ENCODE results near the gene TDRD9. TPM values are rescaled to one million over a fixed set of nuclear protein-coding genes. Genes with fewer than 3 reads are reported as not detected.

Gene TDRD9
- total RNA-seq, 1 donor = 2.5 TPM

- no peaks in the 10 kb centered on the region for H3K9me3 ChIP-seq (ENCODE audit: low read depth, low read length)
- no peaks in the 10 kb centered on the region for H3K4me1 ChIP-seq (ENCODE audit: insufficient read depth, low read length)
- no peaks in the 10 kb centered on the region for H3K27me3 ChIP-seq (ENCODE audit: insufficient read depth, low read length)
- H3K4me3 ChIP-seq (ENCODE audit: low read length) = no peak overlapping the region
These were observed 111.0 kb downstream of the TDRD9 start for GRCh38 chr14:104039214-104039613.

GRCh38 chr14:104040539-104040938 lies 112.3 kb downstream of the TDRD9 start:
- no peaks in the 10 kb centered on the region for H3K27me3 ChIP-seq (ENCODE audit: insufficient read depth, low read length)
- no peaks in the 10 kb centered on the region for H3K4me1 ChIP-seq (ENCODE audit: insufficient read depth, low read length)
- no peaks in the 10 kb centered on the region for H3K9me3 ChIP-seq (ENCODE audit: low read depth, low read length)
- no peak overlapping the region for H3K4me3 ChIP-seq (ENCODE audit: low read length)

- Histone ChIP-seq H3K9me3 (ENCODE audit: low read depth, low read length) (no peaks in the 10 kb centered on the region), H3K4me3 (ENCODE audit: low read length) (no peak overlapping the region), H3K4me1 (ENCODE audit: insufficient read depth, low read length) (no peaks in the 10 kb centered on the region), H3K27me3 (ENCODE audit: insufficient read depth, low read length) (no peaks in the 10 kb centered on the region)
These were observed 113.3 kb downstream of the TDRD9 start for GRCh38 chr14:104041430-104042104.

- Histone ChIP-seq H3K9me3 (ENCODE audit: low read depth, low read length) (no peaks in the 10 kb centered on the region), H3K4me1 (ENCODE audit: insufficient read depth, low read length) (no peaks in the 10 kb centered on the region), H3K27me3 (ENCODE audit: insufficient read depth, low read length) (no peaks in the 10 kb centered on the region), H3K4me3 (ENCODE audit: low read length) (no peak overlapping the region)
These were observed 115.8 kb downstream of the TDRD9 start for GRCh38 chr14:104044016-104044415.

- H3K27me3 ChIP-seq (ENCODE audit: insufficient read depth, low read length) = no peaks in the 10 kb centered on the region
- no peak overlapping the region for H3K4me3 ChIP-seq (ENCODE audit: low read length)
These were observed 119.5 kb downstream of the TDRD9 start for GRCh38 chr14:104047761-104048160.

GRCh38 chr14:104048758-104049507 lies 120.7 kb downstream of the TDRD9 start:
- H3K4me3 ChIP-seq (ENCODE audit: low read length) = no peak overlapping the region
- no peaks in the 10 kb centered on the region for H3K9me3 ChIP-seq (ENCODE audit: low read depth, low read length)
- H3K27me3 ChIP-seq (ENCODE audit: insufficient read depth, low read length) = no peaks in the 10 kb centered on the region
- no peaks in the 10 kb centered on the region for H3K4me1 ChIP-seq (ENCODE audit: insufficient read depth, low read length)

More at GRCh38 chr14:104047761-104048160, 119.5 kb downstream of the TDRD9 start:
- Histone ChIP-seq H3K4me1 (ENCODE audit: insufficient read depth, low read length) (no peaks in the 10 kb centered on the region), H3K9me3 (ENCODE audit: low read depth, low read length) (no peaks in the 10 kb centered on the region)

GRCh38 chr14:104049576-104050240 lies 121.5 kb downstream of the TDRD9 start:
- no peak overlapping the region for H3K4me3 ChIP-seq (ENCODE audit: low read length)
- H3K27me3 ChIP-seq (ENCODE audit: insufficient read depth, low read length) = no peaks in the 10 kb centered on the region
- H3K9me3 ChIP-seq (ENCODE audit: low read depth, low read length) = no peaks in the 10 kb centered on the region
- no peaks in the 10 kb centered on the region for H3K4me1 ChIP-seq (ENCODE audit: insufficient read depth, low read length)

GRCh38 chr14:104051092-104051813 lies 123.0 kb downstream of the TDRD9 start:
- Histone ChIP-seq H3K4me3 (ENCODE audit: low read length) (no peak overlapping the region), H3K9me3 (ENCODE audit: low read depth, low read length) (no peaks in the 10 kb centered on the region), H3K27me3 (ENCODE audit: insufficient read depth, low read length) (no peaks in the 10 kb centered on the region), H3K4me1 (ENCODE audit: insufficient read depth, low read length) (no peaks in the 10 kb centered on the region)

GRCh38 chr14:104054222-104054905 lies 126.1 kb downstream of the TDRD9 start:
- peaks cover 3% of the 10 kb centered on the region for H3K27me3 ChIP-seq (ENCODE audit: insufficient read depth, low read length)

GRCh38 chr14:104062281-104062680 lies 134.0 kb downstream of the TDRD9 start:
- Histone ChIP-seq H3K9me3 (ENCODE audit: low read depth, low read length) (no peaks in the 10 kb centered on the region), H3K27me3 (ENCODE audit: insufficient read depth, low read length) (peaks cover 3% of the 10 kb centered on the region), H3K4me3 (ENCODE audit: low read length) (no peak overlapping the region), H3K4me1 (ENCODE audit: insufficient read depth, low read length) (no peaks in the 10 kb centered on the region)

More at GRCh38 chr14:104054222-104054905, 126.1 kb downstream of the TDRD9 start:
- Histone ChIP-seq H3K4me1 (ENCODE audit: insufficient read depth, low read length) (no peaks in the 10 kb centered on the region), H3K4me3 (ENCODE audit: low read length) (no peak overlapping the region), H3K9me3 (ENCODE audit: low read depth, low read length) (no peaks in the 10 kb centered on the region)

GRCh38 chr14:104064003-104064402 lies 135.7 kb downstream of the TDRD9 start:
- no peaks in the 10 kb centered on the region for H3K9me3 ChIP-seq (ENCODE audit: low read depth, low read length)
- peaks cover 3% of the 10 kb centered on the region for H3K27me3 ChIP-seq (ENCODE audit: insufficient read depth, low read length)
- H3K4me1 ChIP-seq (ENCODE audit: insufficient read depth, low read length) = no peaks in the 10 kb centered on the region
- no peak overlapping the region for H3K4me3 ChIP-seq (ENCODE audit: low read length)

GRCh38 chr14:104066279-104066678 lies 138.0 kb downstream of the TDRD9 start:
- Histone ChIP-seq H3K4me3 (ENCODE audit: low read length) (no peak overlapping the region), H3K4me1 (ENCODE audit: insufficient read depth, low read length) (no peaks in the 10 kb centered on the region), H3K27me3 (ENCODE audit: insufficient read depth, low read length) (no peaks in the 10 kb centered on the region), H3K9me3 (ENCODE audit: low read depth, low read length) (no peaks in the 10 kb centered on the region)

GRCh38 chr14:104066719-104067295 lies 138.6 kb downstream of the TDRD9 start:
- H3K27me3 ChIP-seq (ENCODE audit: insufficient read depth, low read length) = no peaks in the 10 kb centered on the region
- H3K4me1 ChIP-seq (ENCODE audit: insufficient read depth, low read length) = no peaks in the 10 kb centered on the region
- no peaks in the 10 kb centered on the region for H3K9me3 ChIP-seq (ENCODE audit: low read depth, low read length)
- H3K4me3 ChIP-seq (ENCODE audit: low read length) = no peak overlapping the region

- Histone ChIP-seq H3K9me3 (ENCODE audit: low read depth, low read length) (no peaks in the 10 kb centered on the region), H3K4me1 (ENCODE audit: insufficient read depth, low read length) (no peaks in the 10 kb centered on the region), H3K4me3 (ENCODE audit: low read length) (no peak overlapping the region), H3K27me3 (ENCODE audit: insufficient read depth, low read length) (no peaks in the 10 kb centered on the region)
These were observed 141.3 kb downstream of the TDRD9 start for GRCh38 chr14:104069541-104069940.

All from mononuclear cell (primary cell).